K562 (cell line): Measurements from ENCODE around the gene ALDH1A2. TPM values are rescaled to one million over a fixed set of nuclear protein-coding genes. Genes with fewer than 3 reads are reported as not detected.

Source experiments
- ATAC-seq: fragments of 200-7000 bp; cut with Tn5 transposase; 3 replicates; pipeline ENCODE4 v1.9.1; 2020; ENCODE audit warnings: moderate library complexity
- BruUV-seq: library from RNA; stranded (reverse); fragments of 400-500 nt; replicated peaks from 2 replicates; lab custom pipeline; 2021; lab: Mats Ljungman, UMichigan
- CTCF ChIA-PET: fragments of 300-600 bp; formaldehyde crosslinking; extraction: SDS; loops from one replicate; lab custom pipeline; 2021; ENCODE audit warnings: low intra/inter-chr PET ratio; lab: Yijun Ruan, JAX
- POLR2A ChIA-PET: fragments of 300-600, 350-650 bp; sonication (Branson Sonifier 250); formaldehyde crosslinking; extraction: SDS; loops from one replicate; lab custom pipeline; 2021; ENCODE audit warnings: antibody characterized with exemption, inconsistent platforms; lab: Yijun Ruan, JAX
- DNase-seq, 4 experiments: peaks; one replicate each; pipeline versions ENCODE4 v3.0.0 to v3.0.0-alpha.2; 2011 to 2018; ENCODE audit warnings: low spot score in 3 of 4, mixed read lengths in 3 of 4; ENCODE audit errors: extremely low read depth in 1 of 4
- FAIRE-seq: peaks from 2 replicates; lab custom pipeline; 2011; peaks lifted over from hg19 to GRCh38; lab: Jason Lieb, UNC
- H2AFZ ChIP-seq: 2 replicates; pipeline ENCODE4 v1.6.0; 2011; ENCODE audit warnings: low read depth, low read length, control low read depth, inconsistent platforms
- H3K27ac ChIP-seq: fragments of 200-600 bp; 3 replicates; pipeline ENCODE4 v1.8.0; 2011; ENCODE audit warnings: low read depth, mild to moderate bottlenecking, control low read depth, inconsistent platforms, low read length, moderate library complexity, mixed read lengths; ENCODE audit errors: extremely low read depth
- H3K27me3 ChIP-seq, 2 experiments: fragments of 300-600 bp in 1 of 2; 2 replicates in 1 of 2; 3 replicates in 1 of 2; pipeline versions ENCODE4 v1.6.0 to v1.8.0; 2011; ENCODE audit warnings: inconsistent platforms in 2 of 2, low read length in 2 of 2, mild to moderate bottlenecking in 1 of 2, mixed read lengths in 1 of 2, moderate library complexity in 1 of 2; ENCODE audit not compliant: control insufficient read depth in 2 of 2, insufficient read depth in 2 of 2
- H3K36me3 ChIP-seq: fragments of 300-600 bp; 3 replicates; pipeline ENCODE4 v1.8.0; 2011; ENCODE audit warnings: mild to moderate bottlenecking, low read length, inconsistent platforms; ENCODE audit not compliant: control insufficient read depth, insufficient read depth
- H3K4me1 ChIP-seq, 2 experiments: fragments of 200-600 bp in 1 of 2; replicated peaks in 1 of 2; 2 replicates in 1 of 2; 3 replicates in 1 of 2; pipeline versions ENCODE4 v1.5.1 to v1.8.0; 2011; ENCODE audit warnings: inconsistent platforms in 2 of 2, low read length in 2 of 2, mild to moderate bottlenecking in 1 of 2, mixed read lengths in 1 of 2, moderate library complexity in 1 of 2; ENCODE audit not compliant: control insufficient read depth in 2 of 2, insufficient read depth in 2 of 2
- H3K4me2 ChIP-seq: 2 replicates; pipeline ENCODE4 v1.6.1; 2011; ENCODE audit warnings: low read length, control low read depth, inconsistent platforms, mixed read lengths; ENCODE audit not compliant: insufficient read depth
- H3K4me3 ChIP-seq: fragments of 200-600 bp; sonication (generic), shearing (Covaris generic); 2 replicates; pipeline ENCODE4 v1.5.1; 2016; ENCODE audit warnings: control low read depth, inconsistent platforms
- H3K79me2 ChIP-seq: fragments of 200-600 bp; 3 replicates; pipeline ENCODE4 v1.8.0; 2011; ENCODE audit warnings: low read length, inconsistent platforms; ENCODE audit not compliant: control insufficient read depth, insufficient read depth
- H3K9ac ChIP-seq, 2 experiments: 2 replicates each; pipeline versions ENCODE4 v1.6.0 to v1.6.1; 2011; ENCODE audit warnings: low read depth in 2 of 2, low read length in 2 of 2, control low read depth in 1 of 2, inconsistent platforms in 1 of 2, mild to moderate bottlenecking in 1 of 2, mixed read lengths in 1 of 2; ENCODE audit not compliant: insufficient read depth in 1 of 2
- H3K9me1 ChIP-seq: one replicate; pipeline ENCODE4 v1.6.0; 2011; ENCODE audit warnings: inconsistent platforms, mild to moderate bottlenecking, low read length, moderate library complexity; ENCODE audit not compliant: control insufficient read depth, insufficient read depth
- H3K9me3 ChIP-seq: replicated peaks from 2 replicates; pipeline ENCODE4 v1.5.1; 2011; ENCODE audit warnings: low read depth, low read length, inconsistent platforms; ENCODE audit not compliant: control insufficient read depth, insufficient read depth
- H4K20me1 ChIP-seq: replicated peaks from 2 replicates; pipeline ENCODE4 v1.6.1; 2011; ENCODE audit warnings: low read length, inconsistent platforms, mixed read lengths; ENCODE audit not compliant: control insufficient read depth, insufficient read depth
- ARID3A ChIP-seq: IDR thresholded peaks from 2 replicates; pipeline ENCODE4 v1.6.1; 2012; ENCODE audit warnings: low read depth, low read length, improper control_type of control experiment, borderline replicate concordance
- CHD4 ChIP-seq: fragments of 200-600 bp; sonication (generic); IDR thresholded peaks from 3 replicates; pipeline ENCODE4 v1.6.1; 2012; ENCODE audit warnings: low read depth, mild to moderate bottlenecking, mixed read lengths, low read length, inconsistent platforms; ENCODE audit not compliant: insufficient read depth, insufficient replicate concordance, poor library complexity, severe bottlenecking
- CREBBP ChIP-seq: IDR thresholded peaks from one replicate; pipeline ENCODE4 v1.6.1; 2012; ENCODE audit warnings: low read depth, mild to moderate bottlenecking, control low read depth, inconsistent platforms, low read length
- DACH1 ChIP-seq: fragments of 450-650 bp; IDR thresholded peaks from 2 replicates; pipeline ENCODE4 v1.6.1; 2018; ENCODE audit not compliant: partially characterized antibody
- ETV1 ChIP-seq: fragments of 450-650 bp; conservative IDR thresholded peaks from 2 replicates; pipeline ENCODE4 v1.6.1; 2016; ENCODE audit warnings: missing genetic modification characterization, control low read depth, low read depth, missing compliant biosample characterization
- HDAC6 ChIP-seq: IDR thresholded peaks from 2 replicates; pipeline ENCODE4 v1.6.1; 2012; ENCODE audit warnings: low read depth, mild to moderate bottlenecking, control low read depth, inconsistent platforms, low read length, moderate library complexity
- IRF9 ChIP-seq: fragments of 450-650 bp; IDR thresholded peaks from 2 replicates; pipeline ENCODE4 v1.6.1; 2016; ENCODE audit warnings: missing biosample characterization, missing genetic modification characterization
- KDM2B ChIP-seq: fragments of 250-450 bp; sonication (Bioruptor Pico); IDR thresholded peaks from 2 replicates; pipeline ENCODE4 v1.8.0; 2021; ENCODE audit warnings: mild to moderate bottlenecking, moderate library complexity
- KHSRP ChIP-seq: fragments of 450-650 bp; IDR thresholded peaks from 2 replicates; pipeline ENCODE4 v1.6.1; 2017
- NFATC3 ChIP-seq: fragments of 450-650 bp; IDR thresholded peaks from 2 replicates; pipeline ENCODE4 v1.6.1; 2017; ENCODE audit warnings: mild to moderate bottlenecking
- NR2F6 ChIP-seq: fragments of 450-650 bp; formaldehyde crosslinking; IDR thresholded peaks from 2 replicates; pipeline ENCODE4 v1.4.0; 2020; ENCODE audit warnings: mild to moderate bottlenecking
- PKNOX1 ChIP-seq: fragments of 450-650 bp; IDR thresholded peaks from 2 replicates; pipeline ENCODE4 v1.6.1; 2016
- POLR2A ChIP-seq: fragments of 450-650 bp; conservative IDR thresholded peaks from 2 replicates; pipeline ENCODE4 v1.6.1; 2016
- POLR2B ChIP-seq: fragments of 450-650 bp; IDR thresholded peaks from 2 replicates; pipeline ENCODE4 v1.6.1; 2018; ENCODE audit warnings: low read depth; ENCODE audit not compliant: partially characterized antibody
- RFX1 ChIP-seq: fragments of 450-650 bp; IDR thresholded peaks from 2 replicates; pipeline ENCODE4 v1.6.1; 2016; ENCODE audit warnings: mild to moderate bottlenecking, moderate library complexity
- TAF9B ChIP-seq: fragments of 450-650 bp; IDR thresholded peaks from 2 replicates; pipeline ENCODE4 v1.6.1; 2018; ENCODE audit warnings: mild to moderate bottlenecking; ENCODE audit not compliant: partially characterized antibody
- ZBTB1 ChIP-seq: sonication (generic); formaldehyde crosslinking; IDR thresholded peaks from 2 replicates; pipeline ENCODE4 v1.8.1; 2023; ENCODE audit warnings: missing genetic modification reagents, low read depth, mild to moderate bottlenecking, borderline replicate concordance
- ZBTB43 ChIP-seq: sonication (generic); formaldehyde crosslinking; IDR thresholded peaks from 2 replicates; pipeline ENCODE4 v1.8.0; 2023; ENCODE audit warnings: mild to moderate bottlenecking, missing genetic modification reagents
- ZNF197 ChIP-seq: fragments of 200-800 bp; sonication (Bioruptor generic); IDR thresholded peaks from 2 replicates; pipeline ENCODE4 v1.6.1; 2016; ENCODE audit warnings: low read depth, missing genetic modification characterization, missing compliant biosample characterization
- ZNF699 ChIP-seq: fragments of 250-450 bp; sonication (Bioruptor Pico); IDR thresholded peaks from 2 replicates; pipeline ENCODE4 v1.8.0; 2021; ENCODE audit warnings: mild to moderate bottlenecking, moderate library complexity; ENCODE audit not compliant: insufficient replicate concordance
- in situ Hi-C: fragments of 300-500 bp; cut with MboI; formaldehyde crosslinking; loops from 4 replicates; pipeline ENCODE4 v1.15.0; 2018; ENCODE audit warnings: inconsistent platforms, mixed read lengths
- intact Hi-C: fragments of 100-400 bp; cut with micrococcal nuclease; formaldehyde crosslinking; loops from 2 replicates; pipeline ENCODE4 v1.14.2; 2022
- polyA plus RNA-seq, 8 experiments: library from polyadenylated mRNA; depleted of rRNA in 4 of 8; stranded (reverse) in 5 of 8; unstranded in 3 of 8; fragments of >200 nt; fragmentation: Nextera tagmentation in 2 of 8; fragmentation: Illumina TruSeq in 1 of 8; extraction: Ambion mirVana in 2 of 8; extraction: Trizol in 1 of 8; gene quantifications; 2 replicates each; pipeline versions ENCODE4 v1.2.1 to v1.2.3, GENCODE V29; 2011 to 2014; ENCODE audit warnings: inconsistent platforms in 1 of 8, missing spikeins in 1 of 8
- total RNA-seq, 7 experiments: library from RNA; depleted of rRNA in 6 of 7; stranded (reverse); fragments of >200 nt in 6 of 7; fragmentation: Illumina TruSeq in 2 of 7; extraction: Trizol in 2 of 7; gene quantifications; 2 replicates each; pipeline versions ENCODE4 v1.2.1 to v1.2.3, GENCODE V29; 2011 to 2021; ENCODE audit warnings: low replicate concordance in 1 of 7

The ALDH1A2 gene
- total and polyA plus RNA-seq, 9 of the 15 experiments (the other 6 are each of a cell fraction or from before 2014, with no cell fraction given): 115 to 393 (median 333) TPM

- in situ Hi-C loops: loop anchor here (5.0 kb wide), 1 partner anchor 38 kb away; no protein-coding TSS in a partner anchor
- Histone ChIP-seq H3K27me3 (no peaks in the 10 kb centered on the region), H3K27ac (peak overlapping the region; percentile 16; the same call in 2 of the 3 replicates), H3K9me3 (0 out of 2 replicates have a peak, but pooled peaks cover 6% of the 10 kb centered on the region), H3K9ac (no peak overlapping the region), H3K9me1 (no peaks in the 10 kb centered on the region), H3K36me3 (no peaks in the 10 kb centered on the region), H3K79me2 (no peaks in the 10 kb centered on the region), H4K20me1 (no peaks in the 10 kb centered on the region), H2AFZ (0 out of 2 replicates have a peak overlapping the region, but pooled peaks have one; percentile 8), H3K4me2 (no peak overlapping the region), H3K4me1 (peaks cover 10 to 60% of the 10 kb centered on the region in 2 experiments), H3K4me3 (no peak overlapping the region)
- BruUV-seq: no TSS peak
- CTCF ChIA-PET: no interaction called here
- no peak for ATAC-seq
- peak in 3 of 4 experiments; percentile 20 to 44 (median 22) for DNase-seq
- intact Hi-C loops: loop anchor here (1.0 kb wide), 1 partner anchor 67 kb away; no protein-coding TSS in a partner anchor
- FAIRE-seq: no peak
- POLR2A ChIA-PET: interaction anchor here (0.6 kb wide), 1 partner anchor 31 kb away, joined by 3 read pairs; no protein-coding TSS in a partner anchor
- 0 out of 2 replicates have a peak, but pooled peaks have one; percentile 5 for TF ChIP-seq ETV1 (tag)
- no peak for TF ChIP-seq DACH1
- peak; percentile 60; the same call in 1 of the 2 replicates for TF ChIP-seq ARID3A
- TF ChIP-seq ZBTB43 (CRISPR knock-in tag): no peak
- no peak for TF ChIP-seq NR2F6 (CRISPR knock-in tag)
- TF ChIP-seq POLR2B: no peak
- TF ChIP-seq CHD4: no peak
- TF ChIP-seq HDAC6: no peak
- no peak for TF ChIP-seq POLR2A
- no peak for TF ChIP-seq KDM2B (CRISPR knock-in tag)
- no peak for TF ChIP-seq NFATC3
- TF ChIP-seq PKNOX1: peak; percentile 37
- TF ChIP-seq RFX1: no peak
- no peak for TF ChIP-seq ZBTB1 (CRISPR knock-in tag)
- no peak for TF ChIP-seq KHSRP
- TF ChIP-seq ZNF699 (CRISPR knock-in tag): no peak
- peak; percentile 63 for TF ChIP-seq IRF9 (tag)
- TF ChIP-seq TAF9B: no peak
- TF ChIP-seq ZNF197: peak; percentile 77; the same call in 1 of the 2 replicates
- no peak for TF ChIP-seq CREBBP
Measured at GRCh38 chr15:58114812-58115211, 49.3 kb upstream of the ALDH1A2 start.
